ENCODE data around the gene PADI1.

Gene PADI1

DNA sequence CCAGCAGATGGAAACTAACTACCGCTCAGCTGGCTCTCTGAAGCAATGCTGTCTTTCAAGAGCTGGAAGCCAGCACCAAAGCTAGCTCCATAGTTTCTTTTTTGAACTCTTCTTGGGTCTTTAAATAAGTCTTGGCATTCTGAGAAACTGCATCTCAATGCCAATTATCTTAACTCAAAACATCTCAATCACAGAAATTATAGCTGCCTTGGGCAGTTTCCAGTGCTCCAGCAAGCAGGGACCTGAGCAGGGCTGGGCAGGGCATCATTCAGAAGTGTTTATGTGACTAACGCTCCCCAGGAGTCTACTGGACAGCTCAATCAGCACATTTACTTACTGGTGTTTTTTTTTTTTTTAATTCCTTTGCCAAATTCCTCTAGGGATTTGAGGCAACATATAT lies 84.8 kb downstream of the PADI1 start:
- TF ChIP-seq MYC (IDR thresholded peaks at IDR 0.05; ENCODE audit: low read depth, low read length) (no peak), POLR2A (IDR thresholded peaks at IDR 0.05; ENCODE audit: extremely low read depth, insufficient read length) (no peak)
- TF ChIP-seq, protein P1, sequence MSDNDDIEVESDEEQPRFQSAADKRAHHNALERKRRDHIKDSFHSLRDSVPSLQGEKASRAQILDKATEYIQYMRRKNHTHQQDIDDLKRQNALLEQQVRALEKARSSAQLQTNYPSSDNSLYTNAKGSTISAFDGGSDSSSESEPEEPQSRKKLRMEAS (IDR thresholded peaks at IDR 0.05; ENCODE audit: low read depth, low read length): no peak
- TF ChIP-seq, protein P2, sequence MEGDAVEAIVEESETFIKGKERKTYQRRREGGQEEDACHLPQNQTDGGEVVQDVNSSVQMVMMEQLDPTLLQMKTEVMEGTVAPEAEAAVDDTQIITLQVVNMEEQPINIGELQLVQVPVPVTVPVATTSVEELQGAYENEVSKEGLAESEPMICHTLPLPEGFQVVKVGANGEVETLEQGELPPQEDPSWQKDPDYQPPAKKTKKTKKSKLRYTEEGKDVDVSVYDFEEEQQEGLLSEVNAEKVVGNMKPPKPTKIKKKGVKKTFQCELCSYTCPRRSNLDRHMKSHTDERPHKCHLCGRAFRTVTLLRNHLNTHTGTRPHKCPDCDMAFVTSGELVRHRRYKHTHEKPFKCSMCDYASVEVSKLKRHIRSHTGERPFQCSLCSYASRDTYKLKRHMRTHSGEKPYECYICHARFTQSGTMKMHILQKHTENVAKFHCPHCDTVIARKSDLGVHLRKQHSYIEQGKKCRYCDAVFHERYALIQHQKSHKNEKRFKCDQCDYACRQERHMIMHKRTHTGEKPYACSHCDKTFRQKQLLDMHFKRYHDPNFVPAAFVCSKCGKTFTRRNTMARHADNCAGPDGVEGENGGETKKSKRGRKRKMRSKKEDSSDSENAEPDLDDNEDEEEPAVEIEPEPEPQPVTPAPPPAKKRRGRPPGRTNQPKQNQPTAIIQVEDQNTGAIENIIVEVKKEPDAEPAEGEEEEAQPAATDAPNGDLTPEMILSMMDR (IDR thresholded peaks at IDR 0.05; ENCODE audit: low read depth, low read length): no peak
- no peak for DNase-seq (ENCODE audit: low read depth)
- H3K4me3 ChIP-seq (ENCODE audit: low read depth, low read length): no peak overlapping the region

DNA sequence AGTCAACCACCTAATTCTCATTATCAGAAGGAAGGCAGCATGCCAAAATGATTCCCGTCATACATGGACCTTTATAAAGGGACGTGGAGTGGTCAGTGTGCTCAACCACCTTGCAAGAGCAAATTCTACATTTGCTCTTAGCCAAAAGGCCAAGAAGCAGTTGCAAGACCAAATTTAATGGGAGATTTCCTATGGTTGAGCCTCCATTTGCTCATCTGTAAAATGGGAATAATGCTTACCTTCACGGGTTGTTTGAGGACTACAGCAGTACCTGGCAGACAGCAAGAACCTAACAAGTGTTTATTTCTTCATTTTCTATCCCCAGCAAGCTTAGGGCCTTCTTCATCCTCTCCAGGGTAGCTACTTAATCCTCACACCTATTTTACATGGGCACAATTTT lies 85.6 kb downstream of the PADI1 start:
- no peak for DNase-seq (ENCODE audit: low read depth)
- no peak for TF ChIP-seq POLR2A (IDR thresholded peaks at IDR 0.05; ENCODE audit: extremely low read depth, insufficient read length)
- no peak for TF ChIP-seq MYC (IDR thresholded peaks at IDR 0.05; ENCODE audit: low read depth, low read length)
- TF ChIP-seq, protein P1 (IDR thresholded peaks at IDR 0.05; ENCODE audit: low read depth, low read length): no peak
- TF ChIP-seq, protein P2 (IDR thresholded peaks at IDR 0.05; ENCODE audit: low read depth, low read length): no peak

DNA sequence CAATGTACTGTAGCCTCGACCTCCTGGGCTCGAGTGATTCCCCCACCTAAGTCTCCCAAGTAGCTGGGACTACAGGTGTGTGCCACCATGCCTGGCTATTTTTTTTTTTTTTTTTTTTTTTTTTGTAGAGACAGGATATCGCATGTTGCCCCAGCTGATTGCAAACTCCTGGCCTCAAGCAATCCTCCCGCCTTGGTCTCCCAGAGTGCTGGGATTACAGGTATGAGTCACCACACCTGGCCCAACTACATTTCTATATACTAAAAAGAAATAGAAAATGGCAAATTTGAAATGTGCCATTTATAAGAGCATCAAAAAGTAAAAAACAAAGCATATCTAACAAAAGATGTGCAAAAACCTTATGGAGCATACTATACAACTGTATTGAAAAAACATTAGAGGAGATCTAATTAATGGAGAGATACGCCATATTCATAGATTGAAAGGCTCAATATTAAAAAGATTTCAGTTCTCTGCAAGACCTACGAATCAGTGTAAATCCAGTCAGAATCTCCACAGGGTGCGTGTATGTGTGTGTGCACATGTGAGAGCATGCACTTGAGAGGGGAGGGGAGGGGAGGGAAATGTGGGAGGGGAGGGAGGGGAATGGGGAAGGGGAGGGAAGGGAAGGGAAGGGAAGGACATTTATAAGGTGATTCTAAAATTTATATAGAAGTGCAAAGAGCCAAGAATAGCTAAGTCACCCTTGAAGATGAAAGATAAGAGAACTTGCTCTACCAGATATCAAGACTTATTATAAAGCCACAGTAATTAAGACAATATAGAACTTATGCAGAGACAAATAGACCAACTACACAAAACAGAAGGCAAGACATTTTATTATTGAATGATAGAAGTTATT lies 87.6 kb downstream of the PADI1 start:
- H3K4me3 ChIP-seq (ENCODE audit: low read depth, low read length): no peak overlapping the region
- TF ChIP-seq POLR2A (IDR thresholded peaks at IDR 0.05; ENCODE audit: extremely low read depth, insufficient read length) (no peak), MYC (IDR thresholded peaks at IDR 0.05; ENCODE audit: low read depth, low read length) (no peak)
- TF ChIP-seq, protein P2 (IDR thresholded peaks at IDR 0.05; ENCODE audit: low read depth, low read length): no peak
- TF ChIP-seq, protein P1 (IDR thresholded peaks at IDR 0.05; ENCODE audit: low read depth, low read length): no peak
- no peak for DNase-seq (ENCODE audit: low read depth)

More for the DNA sequence above, 85.6 kb downstream of the PADI1 start:
- H3K4me3 ChIP-seq (ENCODE audit: low read depth, low read length): no peak overlapping the region

DNA sequence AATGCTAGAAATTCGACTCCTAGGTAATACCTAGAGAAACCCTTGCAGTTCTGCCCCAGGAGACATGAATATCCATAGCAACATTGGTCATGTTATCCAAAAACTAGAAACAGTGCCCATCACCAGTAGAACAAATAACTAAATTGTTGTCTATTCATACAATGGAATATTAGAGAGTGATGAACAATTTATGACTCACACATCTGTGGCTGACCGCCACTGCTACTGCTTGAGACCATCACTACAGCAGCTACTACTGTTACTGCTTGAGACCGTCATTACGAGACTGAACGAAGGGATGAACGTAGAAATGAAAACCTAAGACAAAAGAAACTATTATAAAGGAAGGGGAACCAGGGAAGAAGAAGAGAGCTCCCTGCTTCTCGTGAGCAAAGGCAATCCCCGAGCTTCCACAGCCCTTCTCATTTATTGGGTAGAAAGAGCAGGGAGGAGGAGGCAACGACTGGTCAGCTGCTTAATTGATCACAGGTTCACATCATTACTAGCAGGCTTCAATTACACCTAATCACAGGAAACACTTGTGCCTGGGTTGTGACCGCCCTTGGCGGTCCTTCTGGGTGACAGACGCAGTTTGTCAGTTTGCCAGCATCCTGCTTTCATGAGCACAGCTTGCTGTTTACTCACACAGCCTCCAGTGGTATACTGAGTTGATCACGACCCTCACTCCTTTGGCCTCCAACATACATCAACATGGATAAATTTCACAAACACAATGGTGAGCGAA lies 88.9 kb downstream of the PADI1 start:
- DNase-seq (ENCODE audit: low read depth): no peak
- TF ChIP-seq, protein P2 (IDR thresholded peaks at IDR 0.05; ENCODE audit: low read depth, low read length): no peak
- TF ChIP-seq, protein P1 (IDR thresholded peaks at IDR 0.05; ENCODE audit: low read depth, low read length): no peak
- TF ChIP-seq MYC (IDR thresholded peaks at IDR 0.05; ENCODE audit: low read depth, low read length): no peak
- no peak for TF ChIP-seq POLR2A (IDR thresholded peaks at IDR 0.05; ENCODE audit: extremely low read depth, insufficient read length)
- no peak overlapping the region for H3K4me3 ChIP-seq (ENCODE audit: low read depth, low read length)

DNA sequence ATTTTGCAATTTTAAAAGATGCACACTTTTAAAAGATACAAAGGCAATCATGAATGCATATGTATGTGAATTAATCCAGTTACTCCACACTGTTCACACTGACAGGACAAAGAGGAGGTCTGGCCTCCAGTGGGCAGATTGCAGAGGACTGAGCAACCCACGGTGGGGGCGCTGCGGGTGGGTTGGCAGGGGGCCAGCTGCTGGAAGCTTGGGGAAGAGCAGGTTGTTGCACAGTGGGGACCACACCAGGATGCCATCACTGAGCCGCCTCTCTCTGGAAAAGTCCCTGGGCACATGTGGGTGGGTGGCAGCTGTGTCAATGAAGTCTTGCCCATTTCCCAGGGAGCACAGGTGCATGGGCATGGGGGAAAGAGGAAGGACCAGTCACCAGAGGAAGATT lies 90.4 kb downstream of the PADI1 start:
- TF ChIP-seq, protein P2 (IDR thresholded peaks at IDR 0.05; ENCODE audit: low read depth, low read length): no peak
- TF ChIP-seq, protein P1 (IDR thresholded peaks at IDR 0.05; ENCODE audit: low read depth, low read length): no peak
- TF ChIP-seq MYC (IDR thresholded peaks at IDR 0.05; ENCODE audit: low read depth, low read length): no peak
- no peak for TF ChIP-seq POLR2A (IDR thresholded peaks at IDR 0.05; ENCODE audit: extremely low read depth, insufficient read length)

More for the DNA sequence above, 90.4 kb downstream of the PADI1 start:
- H3K4me3 ChIP-seq (ENCODE audit: low read depth, low read length): no peak overlapping the region
- DNase-seq (ENCODE audit: low read depth): no peak
